ENCODE results near the gene LY9. TPM values are rescaled to one million over a fixed set of nuclear protein-coding genes. Genes with fewer than 3 reads are reported as not detected.
"Not testable (repeated sequence)": the region's sequence is repeated elsewhere in the genome, so short reads cannot be mapped to it uniquely, and the experiment has no call there.

Gene LY9
- total RNA-seq, 4 donors from 2014 or later, result 0.34 to 3.5 (median 1.2) TPM; not detected in 1

DNA sequence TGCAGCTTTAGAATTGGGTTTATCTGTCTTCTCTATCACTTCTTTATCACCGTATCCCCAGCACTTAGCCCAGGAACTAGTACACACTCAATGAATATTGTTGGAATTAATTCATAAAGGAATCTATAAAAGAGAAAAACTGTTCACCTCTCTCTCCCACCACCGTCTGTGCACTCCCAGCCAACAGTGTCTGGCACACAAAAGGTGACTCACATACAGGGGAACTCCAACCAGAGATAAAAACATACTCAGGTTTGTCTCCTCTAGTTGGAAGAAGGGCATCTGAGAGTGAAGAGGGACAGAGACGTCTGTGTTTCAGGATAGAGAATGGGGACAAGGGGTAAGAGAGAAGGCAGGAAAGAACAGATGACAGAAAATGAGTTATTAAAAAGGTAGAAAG is 79.0 kb downstream of the LY9 start:
- Histone ChIP-seq H3K4me3 (no peak overlapping the region), H3K27ac (no peak overlapping the region), H3K9me3 (no peaks in the 10 kb centered on the region), H3K4me1 (no peaks in the 10 kb centered on the region), H3K36me3 (no peaks in the 10 kb centered on the region), H3K27me3 (no peaks in the 10 kb centered on the region)
- TF ChIP-seq POLR2AphosphoS5 (IDR thresholded peaks at IDR 0.05) (no peak), POLR2A (IDR thresholded peaks at IDR 0.05) (no peak), EP300 (IDR thresholded peaks at IDR 0.05) (no peak)
- TF ChIP-seq, protein P1, sequence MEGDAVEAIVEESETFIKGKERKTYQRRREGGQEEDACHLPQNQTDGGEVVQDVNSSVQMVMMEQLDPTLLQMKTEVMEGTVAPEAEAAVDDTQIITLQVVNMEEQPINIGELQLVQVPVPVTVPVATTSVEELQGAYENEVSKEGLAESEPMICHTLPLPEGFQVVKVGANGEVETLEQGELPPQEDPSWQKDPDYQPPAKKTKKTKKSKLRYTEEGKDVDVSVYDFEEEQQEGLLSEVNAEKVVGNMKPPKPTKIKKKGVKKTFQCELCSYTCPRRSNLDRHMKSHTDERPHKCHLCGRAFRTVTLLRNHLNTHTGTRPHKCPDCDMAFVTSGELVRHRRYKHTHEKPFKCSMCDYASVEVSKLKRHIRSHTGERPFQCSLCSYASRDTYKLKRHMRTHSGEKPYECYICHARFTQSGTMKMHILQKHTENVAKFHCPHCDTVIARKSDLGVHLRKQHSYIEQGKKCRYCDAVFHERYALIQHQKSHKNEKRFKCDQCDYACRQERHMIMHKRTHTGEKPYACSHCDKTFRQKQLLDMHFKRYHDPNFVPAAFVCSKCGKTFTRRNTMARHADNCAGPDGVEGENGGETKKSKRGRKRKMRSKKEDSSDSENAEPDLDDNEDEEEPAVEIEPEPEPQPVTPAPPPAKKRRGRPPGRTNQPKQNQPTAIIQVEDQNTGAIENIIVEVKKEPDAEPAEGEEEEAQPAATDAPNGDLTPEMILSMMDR (IDR thresholded peaks at IDR 0.05), result no peak
- WGBS, result 44% methylated on average over 3 of the region's 3 CpGs
- DNase-seq (ENCODE audit: low spot score in 2 of 2), result no peak

- WGBS, result 88% methylated on average over 4 of the region's 4 CpGs
- H3K4me3 ChIP-seq; H3K27ac ChIP-seq; DNase-seq (ENCODE audit: low spot score in 2 of 2); H3K4me1 ChIP-seq; H3K36me3 ChIP-seq; H3K27me3 ChIP-seq; H3K9me3 ChIP-seq: not testable (repeated sequence)
These were observed 79.6 kb downstream of the LY9 start for GRCh38 chr1:160875591-160875990.

- no peaks in the 10 kb centered on the region for H3K9me3 ChIP-seq
- H3K27ac ChIP-seq, result no peak overlapping the region
- no peak overlapping the region for H3K4me3 ChIP-seq
- no peaks in the 10 kb centered on the region for H3K27me3 ChIP-seq
- H3K4me1 ChIP-seq, result no peaks in the 10 kb centered on the region
- DNase-seq (ENCODE audit: low spot score in 2 of 2), result no peak
- no peaks in the 10 kb centered on the region for H3K36me3 ChIP-seq
- WGBS, result 79% methylated on average over 5 of the region's 5 CpGs
- TF ChIP-seq, protein P1 (IDR thresholded peaks at IDR 0.05), result no peak
- TF ChIP-seq POLR2A (IDR thresholded peaks at IDR 0.05) (no peak), EP300 (IDR thresholded peaks at IDR 0.05) (no peak), POLR2AphosphoS5 (IDR thresholded peaks at IDR 0.05) (no peak)
These were observed 80.3 kb downstream of the LY9 start for GRCh38 chr1:160876311-160876710.

DNA sequence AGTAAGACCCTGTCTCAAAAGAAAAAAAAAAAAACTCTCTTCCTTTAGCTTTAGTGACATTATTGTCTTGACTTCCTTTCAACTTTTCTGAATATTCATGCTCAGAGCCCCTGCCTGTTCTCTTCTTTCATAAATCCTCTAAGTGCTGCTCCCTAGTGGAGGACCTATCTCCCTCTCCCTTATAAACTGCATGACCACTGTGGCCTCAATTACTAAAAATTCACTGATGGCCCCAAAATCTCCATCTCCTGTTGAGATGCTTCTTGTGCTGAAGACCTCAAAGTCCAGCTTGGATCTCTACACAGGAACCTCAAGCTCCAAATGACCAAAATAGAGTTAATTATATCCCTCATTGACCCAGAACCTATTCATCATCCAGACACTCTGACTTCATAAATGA is 81.2 kb downstream of the LY9 start:
- Histone ChIP-seq H3K27me3 (no peaks in the 10 kb centered on the region), H3K36me3 (no peaks in the 10 kb centered on the region), H3K9me3 (no peaks in the 10 kb centered on the region), H3K4me3 (no peak overlapping the region), H3K27ac (no peak overlapping the region), H3K4me1 (no peaks in the 10 kb centered on the region)
- TF ChIP-seq, protein P1 (IDR thresholded peaks at IDR 0.05), result no peak
- TF ChIP-seq EP300 (IDR thresholded peaks at IDR 0.05) (no peak), POLR2A (IDR thresholded peaks at IDR 0.05) (no peak), POLR2AphosphoS5 (IDR thresholded peaks at IDR 0.05) (no peak)
- DNase-seq (ENCODE audit: low spot score in 2 of 2), result no peak

Other genes starting within 250 kb of the LY9 start
- gene CD84, start 216.7 kb upstream of the LY9 start, total RNA-seq, result 1 to 10 TPM; 1.2 to 9.0 (median 2.3) TPM
- gene SLAMF1, start 149.1 kb upstream of the LY9 start, total RNA-seq, result not detected
- gene CD48, start 84.4 kb upstream of the LY9 start, total RNA-seq, result 1 to 10 TPM in 2 of 4 donors, under 1 TPM in 1, not detected in 1; 0.60 to 1.6 (median 1.0) TPM
- gene SLAMF7, start 56.9 kb upstream of the LY9 start, total RNA-seq, result 1 to 10 TPM; 1.1 to 3.4 (median 1.9) TPM
- gene CD244, start 66.7 kb downstream of the LY9 start, total RNA-seq, result under 1 TPM in 2 of 4 donors, not detected in 2; 0.49 to 0.68 TPM
- not detected for gene ITLN1, start 89.0 kb downstream of the LY9 start, total RNA-seq
- 1 to 10 TPM in 1 of 4 donors, under 1 TPM in 1, not detected in 2; 0.55 to 1.2 TPM for gene ITLN2, start 158.6 kb downstream of the LY9 start, total RNA-seq
- 100 to 1,000 TPM; 101 to 112 (median 107) TPM for gene F11R, start 225.0 kb downstream of the LY9 start, total RNA-seq
- gene TSTD1, start 242.8 kb downstream of the LY9 start, total RNA-seq, result 100 to 1,000 TPM in 2 of 4 donors, 10 to 100 TPM in 2; 70.0 to 123 (median 98.8) TPM
- gene USF1, start 249.8 kb downstream of the LY9 start, total RNA-seq, result 10 to 100 TPM; 33.9 to 88.7 (median 43.7) TPM

Measured in suprapubic skin (tissue), 4 donors.